HCT116 (cell line): Measurements from ENCODE around the gene CXCR6.

ENCODE experiments used
- EGR1 ChIP-seq: IDR thresholded peaks from 2 replicates; pipeline ENCODE4 v1.6.1; 2012; ENCODE audit warnings: low read depth
- ELF1 ChIP-seq: IDR thresholded peaks from 2 replicates; pipeline ENCODE4 v1.6.1; 2012; ENCODE audit warnings: low read depth, borderline replicate concordance
- EZH2 ChIP-seq: fragments of 200-600 bp; sonication (generic); IDR thresholded peaks from 2 replicates; pipeline ENCODE4 v1.6.1; 2017; ENCODE audit warnings: antibody characterized with exemption, mixed run types
- EZH2phosphoT487 ChIP-seq: fragments of 200-600 bp; IDR thresholded peaks from 2 replicates; pipeline ENCODE4 v1.6.1; 2018; ENCODE audit warnings: antibody characterized with exemption, borderline replicate concordance
- POLR2A ChIP-seq: IDR thresholded peaks from 2 replicates; pipeline ENCODE4 v1.7.0; 2011; ENCODE audit warnings: borderline replicate concordance; ENCODE audit not compliant: insufficient read depth, insufficient read length; ENCODE audit errors: extremely low read depth
- POLR2AphosphoS5 ChIP-seq: IDR thresholded peaks from 2 replicates; pipeline ENCODE4 v1.6.1; 2011; ENCODE audit warnings: mild to moderate bottlenecking, low read depth, low read length, moderate library complexity
- RAD21 ChIP-seq: IDR thresholded peaks from 2 replicates; pipeline ENCODE4 v1.6.1; 2012; ENCODE audit warnings: low read depth, mild to moderate bottlenecking
- SP1 ChIP-seq: IDR thresholded peaks from 2 replicates; pipeline ENCODE4 v1.6.1; 2012; ENCODE audit warnings: low read depth
- SRF ChIP-seq: IDR thresholded peaks from 2 replicates; pipeline ENCODE4 v1.6.1; 2012; ENCODE audit warnings: low read depth
- TF ChIP-seq, protein P1 (sequence below), 3 experiments: fragments of 200-600 bp in 1 of 3; sonication (generic) in 1 of 3; IDR thresholded peaks in 2 of 3; conservative IDR thresholded peaks in 1 of 3; 2 replicates each; pipeline ENCODE4 v1.5.1; 2012 to 2017; ENCODE audit warnings: low read depth in 2 of 3, low read length in 2 of 3, antibody characterized with exemption in 1 of 3, borderline replicate concordance in 1 of 3, control low read depth in 1 of 3, mild to moderate bottlenecking in 1 of 3, mixed read lengths in 1 of 3, mixed run types in 1 of 3, moderate library complexity in 1 of 3; ENCODE audit not compliant: insufficient read depth in 1 of 3
- TF ChIP-seq, protein P2 (sequence below): IDR thresholded peaks from 2 replicates; pipeline ENCODE4 v1.6.1; 2011; ENCODE audit warnings: mild to moderate bottlenecking, low read length, moderate library complexity; ENCODE audit not compliant: insufficient replicate concordance; ENCODE audit errors: extremely low read depth
- TF ChIP-seq, protein P3 (sequence below): IDR thresholded peaks from 2 replicates; pipeline ENCODE4 v1.6.1; 2012

DNA sequence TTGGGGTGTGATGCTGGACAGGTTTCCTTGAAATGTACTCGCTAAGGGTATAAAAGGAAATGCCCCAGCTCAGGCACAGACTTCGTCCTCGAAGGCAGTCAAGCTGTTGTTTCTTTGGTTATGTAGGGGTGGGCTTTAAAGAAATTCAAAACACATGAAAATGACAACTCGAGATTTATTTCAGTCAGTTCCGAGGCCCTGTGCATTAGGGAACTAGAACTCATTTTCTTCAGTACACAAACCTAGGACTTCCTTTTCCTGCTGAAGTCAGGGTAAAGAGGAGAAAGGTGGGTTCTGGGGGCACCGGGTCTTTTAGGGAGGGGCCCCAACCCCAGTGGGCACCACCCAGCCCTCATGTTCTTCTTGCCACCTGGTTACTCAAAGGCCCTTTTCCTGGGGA is 49.2 kb upstream of the CXCR6 start:
- TF ChIP-seq EGR1 (no peak), SRF (no peak), EZH2 (no peak), ELF1 (no peak), POLR2AphosphoS5 (no peak), EZH2phosphoT487 (no peak), SP1 (no peak), RAD21 (no peak), POLR2A (no peak)
- TF ChIP-seq, protein P1, sequence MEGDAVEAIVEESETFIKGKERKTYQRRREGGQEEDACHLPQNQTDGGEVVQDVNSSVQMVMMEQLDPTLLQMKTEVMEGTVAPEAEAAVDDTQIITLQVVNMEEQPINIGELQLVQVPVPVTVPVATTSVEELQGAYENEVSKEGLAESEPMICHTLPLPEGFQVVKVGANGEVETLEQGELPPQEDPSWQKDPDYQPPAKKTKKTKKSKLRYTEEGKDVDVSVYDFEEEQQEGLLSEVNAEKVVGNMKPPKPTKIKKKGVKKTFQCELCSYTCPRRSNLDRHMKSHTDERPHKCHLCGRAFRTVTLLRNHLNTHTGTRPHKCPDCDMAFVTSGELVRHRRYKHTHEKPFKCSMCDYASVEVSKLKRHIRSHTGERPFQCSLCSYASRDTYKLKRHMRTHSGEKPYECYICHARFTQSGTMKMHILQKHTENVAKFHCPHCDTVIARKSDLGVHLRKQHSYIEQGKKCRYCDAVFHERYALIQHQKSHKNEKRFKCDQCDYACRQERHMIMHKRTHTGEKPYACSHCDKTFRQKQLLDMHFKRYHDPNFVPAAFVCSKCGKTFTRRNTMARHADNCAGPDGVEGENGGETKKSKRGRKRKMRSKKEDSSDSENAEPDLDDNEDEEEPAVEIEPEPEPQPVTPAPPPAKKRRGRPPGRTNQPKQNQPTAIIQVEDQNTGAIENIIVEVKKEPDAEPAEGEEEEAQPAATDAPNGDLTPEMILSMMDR (IDR thresholded peaks at IDR 0.05 in 2 of 3, conservative IDR thresholded peaks at IDR 0.05 in 1 of 3; ENCODE audit: borderline replicate concordance in 1 of 3, insufficient read depth in 1 of 3, low read depth in 2 of 3, low read length in 2 of 3): no peak
- TF ChIP-seq, protein P2, sequence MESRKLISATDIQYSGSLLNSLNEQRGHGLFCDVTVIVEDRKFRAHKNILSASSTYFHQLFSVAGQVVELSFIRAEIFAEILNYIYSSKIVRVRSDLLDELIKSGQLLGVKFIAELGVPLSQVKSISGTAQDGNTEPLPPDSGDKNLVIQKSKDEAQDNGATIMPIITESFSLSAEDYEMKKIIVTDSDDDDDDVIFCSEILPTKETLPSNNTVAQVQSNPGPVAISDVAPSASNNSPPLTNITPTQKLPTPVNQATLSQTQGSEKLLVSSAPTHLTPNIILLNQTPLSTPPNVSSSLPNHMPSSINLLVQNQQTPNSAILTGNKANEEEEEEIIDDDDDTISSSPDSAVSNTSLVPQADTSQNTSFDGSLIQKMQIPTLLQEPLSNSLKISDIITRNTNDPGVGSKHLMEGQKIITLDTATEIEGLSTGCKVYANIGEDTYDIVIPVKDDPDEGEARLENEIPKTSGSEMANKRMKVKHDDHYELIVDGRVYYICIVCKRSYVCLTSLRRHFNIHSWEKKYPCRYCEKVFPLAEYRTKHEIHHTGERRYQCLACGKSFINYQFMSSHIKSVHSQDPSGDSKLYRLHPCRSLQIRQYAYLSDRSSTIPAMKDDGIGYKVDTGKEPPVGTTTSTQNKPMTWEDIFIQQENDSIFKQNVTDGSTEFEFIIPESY: no peak
- TF ChIP-seq, protein P3, sequence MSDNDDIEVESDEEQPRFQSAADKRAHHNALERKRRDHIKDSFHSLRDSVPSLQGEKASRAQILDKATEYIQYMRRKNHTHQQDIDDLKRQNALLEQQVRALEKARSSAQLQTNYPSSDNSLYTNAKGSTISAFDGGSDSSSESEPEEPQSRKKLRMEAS: no peak
